Suprapubic skin (tissue), 4 donors: ENCODE data around the gene P4HA1.

ENCODE experiments used
- EP300 ChIP-seq: sonication (generic); formaldehyde crosslinking; IDR thresholded peaks from one replicate; pipeline ENCODE4 v1.6.1; 2017; ENCODE audit warnings: antibody characterized with exemption
- POLR2A ChIP-seq, 2 donors: fragments of 450-650 bp; IDR thresholded peaks; one replicate each; pipeline ENCODE4 v1.6.1; 2017; ENCODE audit warnings: antibody characterized with exemption in 2 of 2, mild to moderate bottlenecking in 2 of 2, moderate library complexity in 2 of 2
- POLR2AphosphoS5 ChIP-seq, 3 donors: sonication (generic); formaldehyde crosslinking; IDR thresholded peaks; one replicate each; pipeline ENCODE4 v1.6.1; 2017; ENCODE audit warnings: antibody characterized with exemption in 3 of 3
- TF ChIP-seq, protein P1 (sequence below), 2 donors: fragments of 200-600 bp in 1 of 2; fragments of 450-650 bp in 1 of 2; sonication (generic) in 1 of 2; IDR thresholded peaks; one replicate each; pipeline ENCODE4 v1.5.1; 2016 to 2019; ENCODE audit warnings: antibody characterized with exemption in 2 of 2, mild to moderate bottlenecking in 1 of 2, moderate library complexity in 1 of 2

DNA sequence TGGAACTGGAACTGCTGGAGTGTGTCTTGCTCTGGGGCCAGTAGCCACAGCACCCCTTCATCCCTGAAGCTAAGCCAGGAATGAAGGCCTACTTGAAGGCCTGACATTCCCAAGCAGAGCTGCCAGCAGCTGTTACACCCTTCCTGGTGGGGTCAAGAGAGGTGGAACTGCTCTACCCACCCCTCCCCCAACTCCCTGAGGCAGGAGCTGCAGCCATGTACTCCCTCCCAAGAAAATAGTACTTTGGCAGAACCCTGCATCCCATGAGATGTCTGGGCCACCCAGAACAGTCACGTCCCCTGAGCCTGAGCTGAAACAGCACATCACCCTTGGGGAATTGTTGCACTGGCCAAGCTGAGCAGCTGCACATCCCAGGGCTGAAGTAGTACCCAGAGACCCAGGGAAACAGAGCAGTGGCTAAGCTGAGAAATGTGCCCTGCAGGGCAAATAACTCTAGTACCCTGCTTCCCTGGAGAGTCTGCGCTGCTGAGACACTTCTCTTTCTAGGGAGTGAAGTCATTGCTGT, 78.6 kb downstream of the P4HA1 start:
- TF ChIP-seq, protein P1, sequence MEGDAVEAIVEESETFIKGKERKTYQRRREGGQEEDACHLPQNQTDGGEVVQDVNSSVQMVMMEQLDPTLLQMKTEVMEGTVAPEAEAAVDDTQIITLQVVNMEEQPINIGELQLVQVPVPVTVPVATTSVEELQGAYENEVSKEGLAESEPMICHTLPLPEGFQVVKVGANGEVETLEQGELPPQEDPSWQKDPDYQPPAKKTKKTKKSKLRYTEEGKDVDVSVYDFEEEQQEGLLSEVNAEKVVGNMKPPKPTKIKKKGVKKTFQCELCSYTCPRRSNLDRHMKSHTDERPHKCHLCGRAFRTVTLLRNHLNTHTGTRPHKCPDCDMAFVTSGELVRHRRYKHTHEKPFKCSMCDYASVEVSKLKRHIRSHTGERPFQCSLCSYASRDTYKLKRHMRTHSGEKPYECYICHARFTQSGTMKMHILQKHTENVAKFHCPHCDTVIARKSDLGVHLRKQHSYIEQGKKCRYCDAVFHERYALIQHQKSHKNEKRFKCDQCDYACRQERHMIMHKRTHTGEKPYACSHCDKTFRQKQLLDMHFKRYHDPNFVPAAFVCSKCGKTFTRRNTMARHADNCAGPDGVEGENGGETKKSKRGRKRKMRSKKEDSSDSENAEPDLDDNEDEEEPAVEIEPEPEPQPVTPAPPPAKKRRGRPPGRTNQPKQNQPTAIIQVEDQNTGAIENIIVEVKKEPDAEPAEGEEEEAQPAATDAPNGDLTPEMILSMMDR (IDR thresholded peaks at IDR 0.05): no peak
- no peak for TF ChIP-seq POLR2A (IDR thresholded peaks at IDR 0.05)
- no peak for TF ChIP-seq POLR2AphosphoS5 (IDR thresholded peaks at IDR 0.05)
- no peak for TF ChIP-seq EP300
